ENCODE data around the gene GNG14. TPM values are rescaled to one million over a fixed set of nuclear protein-coding genes. Genes with fewer than 3 reads are reported as not detected.

The GNG14 gene
- total and polyA plus RNA-seq, 2 donors (not counting 3 experiments of a cell fraction or from before 2014, with no cell fraction given): not detected

DNA sequence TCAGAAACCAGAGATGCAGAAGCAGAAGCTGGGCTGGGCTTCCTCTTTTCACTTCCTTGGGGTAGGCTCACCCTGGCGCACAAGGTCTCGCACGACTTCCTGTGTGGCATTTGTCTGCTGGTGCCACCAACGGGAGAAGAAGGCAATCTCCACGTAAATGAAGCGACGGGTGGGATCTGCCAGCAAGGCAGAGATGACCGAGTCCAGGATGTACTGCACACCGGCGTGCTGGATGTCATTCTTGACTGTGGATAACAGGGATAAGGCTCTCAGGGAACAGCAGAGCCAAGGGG, 22.6 kb upstream of the GNG14 start:
- no peak for DNase-seq (ENCODE audit: low read depth, low spot score)
- POLR2A ChIA-PET: no interaction called here
- H3K79me2 ChIP-seq (ENCODE audit: control insufficient read depth, insufficient read depth, low read length): peaks cover 11% of the 10 kb centered on the region

More for the DNA sequence above, 22.6 kb upstream of the GNG14 start:
- H3K27ac ChIP-seq (ENCODE audit: insufficient read depth, low read depth, low read length): no peak overlapping the region
- intact Hi-C loops (cut with micrococcal nuclease) (loop anchor here (5.0 kb wide), 2 partner anchors 503 to 743 kb away; partner anchors contain the start of gene ZNF136), dilution Hi-C loops (cut with MboI; ENCODE audit: extremely low pct_ligation_motif_present, low sequenced_read_pairs) (no loop called here)
- no peaks in the 10 kb centered on the region for H4K20me1 ChIP-seq (replicated peaks; ENCODE audit: control insufficient read depth, extremely low read depth, insufficient read depth, low read length)
- no peak overlapping the region for H3K4me3 ChIP-seq (replicated peaks in 1 of 3; ENCODE audit: insufficient read depth in 1 of 3, low read depth in 1 of 3, low read length in 3 of 3)
- no peaks in the 10 kb centered on the region for H3K9me1 ChIP-seq (replicated peaks; ENCODE audit: control insufficient read depth, extremely low read depth, insufficient read depth, low read length)
- no peak for FAIRE-seq
- no peaks in the 10 kb centered on the region for H3K27me3 ChIP-seq (ENCODE audit: control insufficient read depth in 2 of 2, insufficient read depth in 2 of 2, low read length in 2 of 2)
- peaks cover 15% of the 10 kb centered on the region for H3K4me1 ChIP-seq (ENCODE audit: control insufficient read depth, extremely low read depth, insufficient read depth, low read length)
- BruUV-seq (replicated peaks): no TSS peak
- TF ChIP-seq POLR2A (IDR thresholded peaks at IDR 0.05; ENCODE audit: low read depth, low read length) (no peak), POLR2AphosphoS5 (IDR thresholded peaks at IDR 0.05; ENCODE audit: insufficient read depth, low read depth, low read length) (no peak), JUN (IDR thresholded peaks at IDR 0.05; ENCODE audit: borderline replicate concordance, insufficient read depth, insufficient read length, low read depth) (no peak), MYC (IDR thresholded peaks at IDR 0.05; ENCODE audit: low read depth, low read length) (no peak), GATA2 (IDR thresholded peaks at IDR 0.05; ENCODE audit: insufficient read depth, insufficient read length, low read depth, low read length) (no peak), FOS (IDR thresholded peaks at IDR 0.05; ENCODE audit: borderline replicate concordance, insufficient read depth, low read length) (no peak), EZH2 (IDR thresholded peaks at IDR 0.05; ENCODE audit: borderline replicate concordance, low read depth, low read length, severe bottlenecking) (no peak)
- TF ChIP-seq, protein P1, sequence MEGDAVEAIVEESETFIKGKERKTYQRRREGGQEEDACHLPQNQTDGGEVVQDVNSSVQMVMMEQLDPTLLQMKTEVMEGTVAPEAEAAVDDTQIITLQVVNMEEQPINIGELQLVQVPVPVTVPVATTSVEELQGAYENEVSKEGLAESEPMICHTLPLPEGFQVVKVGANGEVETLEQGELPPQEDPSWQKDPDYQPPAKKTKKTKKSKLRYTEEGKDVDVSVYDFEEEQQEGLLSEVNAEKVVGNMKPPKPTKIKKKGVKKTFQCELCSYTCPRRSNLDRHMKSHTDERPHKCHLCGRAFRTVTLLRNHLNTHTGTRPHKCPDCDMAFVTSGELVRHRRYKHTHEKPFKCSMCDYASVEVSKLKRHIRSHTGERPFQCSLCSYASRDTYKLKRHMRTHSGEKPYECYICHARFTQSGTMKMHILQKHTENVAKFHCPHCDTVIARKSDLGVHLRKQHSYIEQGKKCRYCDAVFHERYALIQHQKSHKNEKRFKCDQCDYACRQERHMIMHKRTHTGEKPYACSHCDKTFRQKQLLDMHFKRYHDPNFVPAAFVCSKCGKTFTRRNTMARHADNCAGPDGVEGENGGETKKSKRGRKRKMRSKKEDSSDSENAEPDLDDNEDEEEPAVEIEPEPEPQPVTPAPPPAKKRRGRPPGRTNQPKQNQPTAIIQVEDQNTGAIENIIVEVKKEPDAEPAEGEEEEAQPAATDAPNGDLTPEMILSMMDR (IDR thresholded peaks at IDR 0.05; ENCODE audit: extremely low read depth in 1 of 2, insufficient read depth in 1 of 2, low read depth in 1 of 2, low read length in 2 of 2): no peak
- TF ChIP-seq, protein P2, sequence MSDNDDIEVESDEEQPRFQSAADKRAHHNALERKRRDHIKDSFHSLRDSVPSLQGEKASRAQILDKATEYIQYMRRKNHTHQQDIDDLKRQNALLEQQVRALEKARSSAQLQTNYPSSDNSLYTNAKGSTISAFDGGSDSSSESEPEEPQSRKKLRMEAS (IDR thresholded peaks at IDR 0.05; ENCODE audit: insufficient read depth, insufficient read length): no peak
- CTCF ChIA-PET: interaction anchor here (1.5 to 2.1 kb wide), 2 partner anchors 26 to 98 kb away, joined by 3 to 7 read pairs; no protein-coding TSS in a partner anchor
- H3K9ac ChIP-seq (replicated peaks; ENCODE audit: extremely low read depth, insufficient read depth, low read length): no peak overlapping the region
- no peak overlapping the region for H2AFZ ChIP-seq (ENCODE audit: low read depth, low read length)
- peaks cover 0 to 3% of the 10 kb centered on the region in 2 experiments for H3K36me3 ChIP-seq (ENCODE audit: control insufficient read depth in 2 of 2, extremely low read depth in 1 of 2, insufficient read depth in 2 of 2, low read length in 2 of 2)
- H3K9me3 ChIP-seq (replicated peaks; ENCODE audit: control insufficient read depth, insufficient read depth, low read length): no peaks in the 10 kb centered on the region
- H3K4me2 ChIP-seq (ENCODE audit: insufficient read depth, low read length): no peak overlapping the region

Measured in endothelial cell of umbilical vein (primary cell).